CD14-positive monocyte (primary cell): Measurements from ENCODE around the gene KMT2C. TPM values are rescaled to one million over a fixed set of nuclear protein-coding genes. Genes with fewer than 3 reads are reported as not detected.
A peak's percentile ranks its signal among the peaks of the same experiment; 100 is the strongest.
"Not testable (repeated sequence)": the region's sequence is repeated elsewhere in the genome, so short reads cannot be mapped to it uniquely, and the experiment has no call there.

Source experiments
- DNase-seq, 3 donors: peaks; one replicate each; pipeline ENCODE4 v3.0.0-alpha.2; 2011 to 2022
- H2AFZ ChIP-seq: 2 replicates; pipeline ENCODE4 v1.6.0; 2012; ENCODE audit warnings: mild to moderate bottlenecking, low read depth, low read length, inconsistent platforms; ENCODE audit not compliant: insufficient read depth, poor library complexity, severe bottlenecking
- H3K27ac ChIP-seq, 2 donors: 1 replicate in 1 of 2; 2 replicates in 1 of 2; pipeline ENCODE4 v1.5.1; 2012 to 2013; ENCODE audit warnings: low read length in 2 of 2, control low read depth in 1 of 2, inconsistent platforms in 1 of 2, low read depth in 1 of 2, mild to moderate bottlenecking in 1 of 2
- H3K27me3 ChIP-seq, 2 donors: one replicate each; pipeline versions ENCODE4 v1.6.0 to v1.6.1; 2011 to 2013; ENCODE audit warnings: low read length in 2 of 2; ENCODE audit not compliant: control insufficient read depth in 2 of 2, insufficient read depth in 2 of 2
- H3K36me3 ChIP-seq, 2 donors: replicated peaks in 1 of 2; 1 replicate in 1 of 2; 2 replicates in 1 of 2; pipeline versions ENCODE4 v1.5.1 to v1.6.1; 2012 to 2013; ENCODE audit warnings: low read length in 2 of 2, control low read depth in 1 of 2, inconsistent platforms in 1 of 2, mild to moderate bottlenecking in 1 of 2; ENCODE audit not compliant: insufficient read depth in 2 of 2, control insufficient read depth in 1 of 2
- H3K4me1 ChIP-seq, 2 donors: 1 replicate in 1 of 2; 2 replicates in 1 of 2; pipeline versions ENCODE4 v1.5.1 to v1.6.1; 2012 to 2013; ENCODE audit warnings: low read length in 2 of 2, control low read depth in 1 of 2, inconsistent platforms in 1 of 2, mild to moderate bottlenecking in 1 of 2, moderate library complexity in 1 of 2; ENCODE audit not compliant: insufficient read depth in 2 of 2, control insufficient read depth in 1 of 2
- H3K4me2 ChIP-seq: replicated peaks from 2 replicates; pipeline ENCODE3; 2012; ENCODE audit warnings: low read length, moderate library complexity, mild to moderate bottlenecking; ENCODE audit not compliant: poor library complexity, severe bottlenecking; ENCODE audit errors: extremely low read depth
- H3K4me3 ChIP-seq, 3 experiments: fragments of 200-600 bp in 1 of 3; sonication (generic) in 1 of 3; replicated peaks in 1 of 3; 1 replicate in 2 of 3; 2 replicates in 1 of 3; pipeline ENCODE4 v1.5.1; 2011 to 2013; ENCODE audit warnings: low read length in 3 of 3, mild to moderate bottlenecking in 3 of 3, control low read depth in 2 of 3, low read depth in 2 of 3, inconsistent platforms in 1 of 3, moderate library complexity in 1 of 3
- H3K79me2 ChIP-seq: 2 replicates; pipeline ENCODE4 v1.6.0; 2012; ENCODE audit warnings: mild to moderate bottlenecking, control low read depth, inconsistent platforms, low read length, moderate library complexity; ENCODE audit not compliant: insufficient read depth
- H3K9ac ChIP-seq: 2 replicates; pipeline ENCODE4 v1.6.0; 2017; ENCODE audit warnings: low read length, mild to moderate bottlenecking; ENCODE audit not compliant: insufficient read depth, poor library complexity, severe bottlenecking
- H3K9me3 ChIP-seq, 2 donors: replicated peaks in 1 of 2; 1 replicate in 1 of 2; 2 replicates in 1 of 2; pipeline versions ENCODE4 v1.5.1 to v1.6.1; 2012 to 2013; ENCODE audit warnings: low read length in 2 of 2, control low read depth in 1 of 2; ENCODE audit not compliant: control insufficient read depth in 1 of 2, insufficient read depth in 1 of 2
- H4K20me1 ChIP-seq: 2 replicates; pipeline ENCODE4 v1.6.0; 2012; ENCODE audit warnings: mild to moderate bottlenecking, low read length, control low read depth, moderate library complexity; ENCODE audit not compliant: insufficient read depth
- H3K27ac Mint-ChIP-seq, 7 donors: one replicate each; pipeline ENCODE4 v1.8.0; 2020; ENCODE audit warnings: mild to moderate bottlenecking in 7 of 7, mixed read lengths in 7 of 7, moderate library complexity in 6 of 7, inconsistent platforms in 2 of 7
- H3K27me3 Mint-ChIP-seq, 3 donors: one replicate each; pipeline ENCODE4 v1.8.0; 2021 to 2022; ENCODE audit warnings: low read depth in 3 of 3, mild to moderate bottlenecking in 3 of 3, mixed read lengths in 3 of 3, moderate library complexity in 3 of 3, inconsistent platforms in 1 of 3
- H3K36me3 Mint-ChIP-seq, 2 donors: one replicate each; pipeline ENCODE4 v1.8.0; 2020; ENCODE audit warnings: mixed read lengths in 2 of 2, inconsistent platforms in 1 of 2, mild to moderate bottlenecking in 1 of 2
- H3K4me1 Mint-ChIP-seq: one replicate; pipeline ENCODE4 v1.8.0; 2020; ENCODE audit warnings: mild to moderate bottlenecking, mixed read lengths
- H3K4me3 Mint-ChIP-seq, 2 donors: one replicate each; pipeline ENCODE4 v1.8.0; 2020; ENCODE audit warnings: mild to moderate bottlenecking in 2 of 2, mixed read lengths in 2 of 2, moderate library complexity in 1 of 2
- H3K9me3 Mint-ChIP-seq, 7 donors: one replicate each; pipeline ENCODE4 v1.8.0; 2020 to 2022; ENCODE audit warnings: mixed read lengths in 7 of 7, mild to moderate bottlenecking in 6 of 7, moderate library complexity in 6 of 7, inconsistent platforms in 2 of 7
- CTCF ChIP-seq: fragments of 200-600 bp; IDR thresholded peaks from one replicate; pipeline ENCODE4 v1.8.0; 2022; ENCODE audit warnings: antibody characterized with exemption, mild to moderate bottlenecking
- WGBS: methylation state at CpG from one replicate; pipeline ENCODE4 v1.1.5; 2013; ENCODE audit warnings: missing lambda C conversion rate; ENCODE audit not compliant: insufficient coverage; 5-methylcytosine and 5-hydroxymethylcytosine counted together
- intact Hi-C, 2 donors: fragments of 100-400 bp; cut with micrococcal nuclease; formaldehyde crosslinking; loops; one replicate each; pipeline versions ENCODE4 v1.15.0 to v1.15.1; 2023
- polyA plus RNA-seq, 3 donors: library from polyadenylated mRNA; depleted of rRNA in 1 of 3; unstranded in 2 of 3; stranded (reverse) in 1 of 3; fragments of 300-500 nt in 2 of 3; fragments of >200 nt in 1 of 3; fragmentation: Illumina TruSeq in 2 of 3; gene quantifications; 1 replicate in 2 of 3; 2 replicates in 1 of 3; pipeline ENCODE4 v1.2.3, GENCODE V29; 2012 to 2021

Gene KMT2C
- polyA plus RNA-seq, 3 donors = 4.5 to 26.1 (median 7.3) TPM

DNA sequence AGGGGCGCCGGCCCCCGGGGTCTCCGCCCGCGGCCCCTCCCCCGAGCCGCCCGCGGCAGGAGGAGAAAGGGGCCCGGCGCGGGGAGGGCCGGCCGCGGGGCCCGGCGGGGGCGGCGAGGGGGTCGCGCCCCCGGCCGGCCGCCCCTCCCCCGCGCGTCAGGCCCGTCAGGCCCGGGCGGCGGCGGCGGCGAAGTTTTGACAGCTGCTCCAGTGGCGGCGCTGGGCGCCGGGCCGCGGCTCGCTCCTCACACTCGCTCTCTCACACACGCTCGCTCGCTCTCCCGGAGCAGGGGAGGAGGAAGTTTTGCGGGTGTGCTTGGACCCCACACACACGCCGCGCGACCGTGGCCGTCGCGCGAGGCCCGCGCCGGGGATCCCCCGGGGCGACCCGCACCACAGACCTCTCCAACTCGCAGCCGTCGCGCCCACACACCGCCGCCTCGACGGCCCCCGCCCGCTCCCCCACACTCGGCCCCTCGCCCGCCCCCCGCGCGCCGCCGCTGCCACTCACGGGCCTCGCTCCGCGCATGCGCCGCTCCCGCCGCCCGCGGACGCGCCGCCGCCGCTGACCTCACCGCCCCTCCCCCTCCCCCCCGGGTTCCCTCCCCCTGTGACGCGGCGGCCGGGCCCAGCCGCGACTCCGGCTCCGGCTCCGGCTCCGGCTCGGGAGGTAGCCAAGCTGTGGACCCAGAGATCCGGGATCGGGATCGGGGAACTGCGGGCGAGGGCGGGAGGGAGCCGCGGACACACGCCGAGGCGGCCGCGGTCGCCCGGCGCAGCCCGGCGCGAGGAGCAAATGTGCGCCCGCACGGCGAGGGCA is 518 bp upstream of the KMT2C start:
- WGBS = 0% methylated on average over 68 of the region's 132 CpGs
- Histone ChIP-seq H3K9ac (peak overlapping the region; percentile 71), H4K20me1 (peaks cover 37% of the 10 kb centered on the region), H3K4me3 (peak overlapping the region; percentile 57 to 94 (median 82)), H3K27me3 (no peaks in the 10 kb centered on the region), H3K27ac (peak overlapping the region; percentile 74 to 86), H3K4me1 (peaks cover 15 to 37% of the 10 kb centered on the region in 2 donors), H3K36me3 (no peaks in the 10 kb centered on the region), H3K4me2 (peak overlapping the region; percentile 70), H2AFZ (peak overlapping the region; percentile 81), H3K9me3 (no peaks in the 10 kb centered on the region), H3K79me2 (peaks cover 43% of the 10 kb centered on the region)
- peaks cover 33% of the 10 kb centered on the region for H3K4me1 Mint-ChIP-seq
- peak overlapping the region; percentile 82 to 93 (median 89) for H3K27ac Mint-ChIP-seq
- H3K9me3 Mint-ChIP-seq = peaks cover 0 to 2% (median 0%) of the 10 kb centered on the region in 7 donors
- H3K4me3 Mint-ChIP-seq = peak overlapping the region; percentile 84 to 89
- DNase-seq = peak; percentile 85 to 92 (median 91)
- intact Hi-C loops = no loop called here
- peaks cover 1 to 6% (median 4%) of the 10 kb centered on the region in 3 donors for H3K27me3 Mint-ChIP-seq
- H3K36me3 Mint-ChIP-seq = peaks cover 0 to 3% of the 10 kb centered on the region in 2 donors
- no peak for TF ChIP-seq CTCF

- intact Hi-C loops = loop anchor here in 1 of 2 donors (1.0 kb wide), 1 partner anchor 29 kb away; no protein-coding TSS in a partner anchor
- peaks cover 36% of the 10 kb centered on the region for H3K4me1 Mint-ChIP-seq
Measured at GRCh38 chr7:152434511-152435383, 1.1 kb downstream of the KMT2C start.

More at GRCh38 chr7:152434511-152435383, 1.1 kb downstream of the KMT2C start:
- H3K4me1 ChIP-seq = peaks cover 12 to 32% of the 10 kb centered on the region in 2 donors
- Mint-ChIP-seq H3K27ac (peak overlapping the region; percentile 82 to 94 (median 92)), H3K36me3 (peaks cover 0 to 10% of the 10 kb centered on the region in 2 donors), H3K4me3 (peak overlapping the region; percentile 92 to 94)
- WGBS = under 1% methylated on average over 50 of the region's 58 CpGs
- H3K27me3 ChIP-seq, H3K9me3 Mint-ChIP-seq, H3K36me3 ChIP-seq, H2AFZ ChIP-seq, H3K27me3 Mint-ChIP-seq, H3K9me3 ChIP-seq: not testable (repeated sequence)
- H3K27ac ChIP-seq = peak overlapping the region; percentile 71 to 79
- H4K20me1 ChIP-seq = peaks cover 52% of the 10 kb centered on the region
- H3K4me3 ChIP-seq = peak overlapping the region; percentile 83 to 95 (median 90)
- H3K79me2 ChIP-seq = peaks cover 59% of the 10 kb centered on the region
- DNase-seq = peak in 2 of 3 donors; percentile 33 to 46
- peak overlapping the region; percentile 82 for H3K9ac ChIP-seq
- H3K4me2 ChIP-seq = peak overlapping the region; percentile 76
